ENCODE data around the gene RAB1A. TPM values are rescaled to one million over a fixed set of nuclear protein-coding genes. Genes with fewer than 3 reads are reported as not detected.

The RAB1A gene
- total RNA-seq, 1 donor from 2014 or later = 113 TPM

Other genes with a start within 250 kb of the RAB1A start
- gene SLC1A4, start 140.7 kb downstream of the RAB1A start, total RNA-seq = 12.6 TPM
- gene CEP68, start 73.7 kb downstream of the RAB1A start, total RNA-seq = 6.8 TPM
- gene ACTR2, start 97.7 kb upstream of the RAB1A start, total RNA-seq = 177 TPM